ENCODE results near the gene EML4.
"Not testable (repeated sequence)": the region's sequence is repeated elsewhere in the genome, so short reads cannot be mapped to it uniquely, and the experiment has no call there.

EML4 gene

DNA sequence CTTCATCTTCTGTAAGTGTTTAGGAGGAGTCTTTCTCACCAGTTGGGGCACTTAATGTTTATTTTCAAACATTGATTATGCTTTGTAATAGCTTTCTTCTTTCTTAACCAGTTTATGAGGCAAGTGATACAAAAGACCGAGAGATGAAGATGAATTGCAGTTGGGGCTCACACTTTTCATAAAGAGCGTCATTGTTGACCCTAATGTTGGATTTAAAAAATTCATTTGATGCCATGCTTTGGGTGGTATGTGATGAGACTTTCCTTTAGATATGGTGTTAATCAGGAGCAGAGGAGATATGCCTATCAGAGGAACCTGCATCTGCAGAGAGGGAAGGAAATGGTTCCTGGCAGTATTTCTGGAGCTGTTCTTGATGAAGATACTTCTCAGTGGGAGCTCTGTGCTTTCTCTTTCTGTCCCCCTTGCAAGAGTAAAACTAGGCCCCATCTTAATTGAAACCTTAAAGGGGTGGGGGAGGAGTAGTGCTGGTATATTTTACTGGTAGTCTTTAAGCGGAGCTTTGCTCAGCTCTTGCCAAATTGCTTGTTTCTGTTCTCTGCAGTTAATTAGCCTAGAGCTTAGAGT is 2.3 kb downstream of the EML4 start:
- in situ Hi-C loops (cut with MboI; ENCODE audit: low sequenced_read_pairs), result no loop called here

- in situ Hi-C loops (cut with MboI; ENCODE audit: low sequenced_read_pairs), result no loop called here
Measured at GRCh38 chr2:42172020-42172419, 2.9 kb downstream of the EML4 start.

DNA sequence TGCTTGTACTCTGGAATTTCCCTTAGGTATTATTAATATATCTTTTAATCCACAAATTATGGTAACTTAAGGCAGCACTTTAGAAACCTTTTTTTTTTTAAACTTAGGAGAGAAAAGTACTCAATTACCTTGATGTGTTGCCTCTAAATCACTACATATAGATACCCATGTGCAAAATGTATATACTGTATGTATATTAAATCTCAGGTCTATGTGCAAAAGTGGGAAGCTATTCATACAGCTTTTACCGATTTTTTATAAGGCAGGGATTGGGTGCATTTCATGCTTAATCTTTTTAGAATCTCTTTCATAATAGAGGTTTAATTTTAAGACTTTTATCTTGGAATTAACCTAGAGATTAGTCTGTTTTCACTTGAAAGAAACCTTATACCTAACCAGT is 3.4 kb downstream of the EML4 start:
- in situ Hi-C loops (cut with MboI; ENCODE audit: low sequenced_read_pairs), result no loop called here

DNA sequence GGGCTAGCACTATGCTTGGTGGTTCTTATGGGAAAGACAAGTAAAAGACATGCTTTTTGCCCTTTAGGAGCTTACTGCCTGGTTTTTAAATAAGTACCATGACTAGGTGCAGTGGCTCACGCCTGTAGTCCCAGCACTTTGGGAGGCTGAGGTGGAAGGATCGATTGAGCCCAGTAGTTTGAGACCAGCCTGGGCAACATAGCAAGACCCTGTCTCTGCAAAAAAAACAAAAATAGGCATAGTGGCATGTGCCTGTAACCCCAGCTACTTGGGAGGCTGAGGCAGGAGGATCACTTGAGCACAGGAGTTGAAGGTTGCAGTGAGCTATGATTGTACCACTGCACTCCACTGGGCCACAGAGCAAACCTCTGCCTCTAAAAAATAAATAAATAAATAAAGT is 4.3 kb downstream of the EML4 start:
- in situ Hi-C loops (cut with MboI; ENCODE audit: low sequenced_read_pairs), result not testable (repeated sequence)

- in situ Hi-C loops (cut with MboI; ENCODE audit: low sequenced_read_pairs), result no loop called here
Measured at GRCh38 chr2:42176992-42177738, 8.0 kb downstream of the EML4 start.

GRCh38 chr2:42178335-42178734 is 9.2 kb downstream of the EML4 start:
- in situ Hi-C loops (cut with MboI; ENCODE audit: low sequenced_read_pairs), result no loop called here

GRCh38 chr2:42180300-42180699 is 11.1 kb downstream of the EML4 start:
- in situ Hi-C loops (cut with MboI; ENCODE audit: low sequenced_read_pairs), result no loop called here

DNA sequence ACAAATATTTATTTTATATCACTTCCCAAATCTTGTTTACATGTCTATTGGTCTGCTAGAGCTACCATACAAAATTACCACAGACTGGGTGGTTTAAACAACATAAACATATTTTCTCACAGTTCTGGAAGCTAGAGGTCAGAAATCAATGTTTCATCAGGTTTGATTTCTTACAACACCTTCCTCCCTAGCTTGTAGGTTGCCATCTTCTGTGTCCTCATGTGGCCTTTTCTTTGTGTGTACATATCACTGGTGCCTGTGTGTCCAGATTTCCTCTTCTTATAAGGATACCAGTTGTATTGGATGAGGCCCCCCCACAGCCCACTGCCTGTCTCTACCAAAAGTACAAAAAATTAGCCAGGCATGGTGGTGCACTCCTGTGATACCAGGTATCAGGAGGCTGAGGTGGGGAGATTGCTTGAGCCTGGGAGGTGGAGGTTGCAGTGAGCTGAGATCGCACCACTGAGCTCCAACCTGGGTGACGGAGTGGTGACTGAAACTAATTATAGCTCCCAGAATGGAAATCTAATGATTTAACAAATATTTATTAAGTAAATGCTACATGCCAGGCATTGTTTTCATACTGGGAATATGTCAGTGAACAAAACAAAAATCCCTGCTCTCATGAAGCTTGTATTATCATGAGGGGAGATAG is 13.6 kb downstream of the EML4 start:
- in situ Hi-C loops (cut with MboI; ENCODE audit: low sequenced_read_pairs), result no loop called here

DNA sequence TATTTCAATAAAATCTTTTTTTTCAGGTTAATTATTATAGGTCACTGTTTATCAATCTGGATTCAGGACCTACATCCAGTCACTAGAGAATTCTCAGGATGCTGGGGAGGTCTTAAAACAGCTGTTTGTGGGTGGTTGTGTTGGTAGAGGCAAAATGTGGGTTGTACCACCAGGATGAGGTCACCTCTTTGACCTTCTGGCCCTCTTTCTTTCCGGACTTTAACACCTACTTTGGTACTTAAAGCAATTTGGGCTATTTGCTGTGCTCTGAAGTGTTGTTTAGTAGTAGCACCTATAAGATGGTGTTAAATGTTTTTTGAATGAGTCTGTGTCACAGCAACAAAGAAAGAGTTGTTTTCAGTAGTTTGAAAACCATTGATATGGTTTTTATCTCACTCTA is 14.6 kb downstream of the EML4 start:
- in situ Hi-C loops (cut with MboI; ENCODE audit: low sequenced_read_pairs), result no loop called here

DNA sequence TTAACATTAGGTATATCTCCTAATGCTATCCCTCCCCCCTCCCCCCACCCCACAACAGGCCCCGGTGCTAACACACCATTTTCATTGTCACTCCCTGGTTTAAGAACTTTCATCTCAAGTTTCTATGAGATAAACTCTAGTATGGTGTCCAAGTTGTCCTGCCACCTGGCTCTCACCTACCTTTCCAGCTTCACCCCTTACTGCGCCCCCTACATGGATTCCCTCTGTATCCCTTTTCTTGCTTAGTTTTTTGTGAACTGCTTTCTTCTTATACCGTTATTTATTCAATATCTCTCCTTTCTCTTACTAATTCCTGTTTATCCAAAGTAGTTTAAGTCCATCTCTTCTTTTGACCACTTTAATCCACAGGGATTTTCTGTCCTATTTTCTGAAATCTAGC is 15.2 kb downstream of the EML4 start:
- in situ Hi-C loops (cut with MboI; ENCODE audit: low sequenced_read_pairs), result no loop called here

GRCh38 chr2:42185220-42185921 is 16.2 kb downstream of the EML4 start:
- in situ Hi-C loops (cut with MboI; ENCODE audit: low sequenced_read_pairs), result no loop called here

GRCh38 chr2:42186366-42186765 is 17.2 kb downstream of the EML4 start:
- in situ Hi-C loops (cut with MboI; ENCODE audit: low sequenced_read_pairs), result no loop called here

- in situ Hi-C loops (cut with MboI; ENCODE audit: low sequenced_read_pairs), result no loop called here
Measured at GRCh38 chr2:42186945-42187632, 17.9 kb downstream of the EML4 start.

DNA sequence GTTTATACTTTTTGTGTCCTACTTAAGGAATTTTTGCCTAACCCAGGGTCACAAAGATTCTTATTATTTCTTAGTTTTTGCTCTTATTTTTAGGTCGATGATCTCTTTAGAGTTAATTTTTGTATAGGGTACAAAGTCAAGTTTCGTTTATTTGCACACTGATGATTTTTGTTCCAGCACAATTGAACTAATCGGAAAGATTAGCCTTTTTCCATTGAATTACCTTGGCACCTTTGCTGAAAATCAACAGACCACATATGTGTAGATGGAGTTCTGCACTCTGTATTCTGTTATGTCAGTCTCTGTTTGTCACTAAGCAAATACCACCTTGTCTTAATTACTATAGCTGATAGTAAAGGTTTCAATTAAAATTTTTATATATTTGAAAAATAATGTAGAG is 18.7 kb downstream of the EML4 start:
- in situ Hi-C loops (cut with MboI; ENCODE audit: low sequenced_read_pairs), result no loop called here

GRCh38 chr2:42189235-42189566 is 20.0 kb downstream of the EML4 start:
- in situ Hi-C loops (cut with MboI; ENCODE audit: low sequenced_read_pairs), result no loop called here

- in situ Hi-C loops (cut with MboI; ENCODE audit: low sequenced_read_pairs), result no loop called here
Measured at GRCh38 chr2:42190191-42190590, 21.0 kb downstream of the EML4 start.

- in situ Hi-C loops (cut with MboI; ENCODE audit: low sequenced_read_pairs), result no loop called here
Measured at GRCh38 chr2:42191285-42192009, 22.3 kb downstream of the EML4 start.

DNA sequence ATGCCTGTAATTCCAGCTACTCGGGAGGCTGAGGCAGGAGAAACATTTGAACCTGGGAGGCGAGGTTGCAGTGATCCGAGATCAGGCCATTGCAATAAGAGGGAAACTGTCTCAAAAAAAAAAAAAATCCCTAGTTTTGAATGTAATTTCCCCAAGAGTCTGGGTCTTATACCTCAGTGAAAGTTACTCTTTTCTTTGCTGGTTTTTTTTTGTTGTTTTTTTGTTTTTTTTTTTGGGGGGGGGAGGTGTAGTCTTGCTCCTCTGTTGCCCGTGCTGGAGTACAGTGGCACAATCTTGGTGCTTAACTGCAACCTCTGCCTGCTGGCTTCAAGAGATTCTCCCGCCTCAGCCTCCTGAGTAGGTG is 22.8 kb downstream of the EML4 start:
- in situ Hi-C loops (cut with MboI; ENCODE audit: low sequenced_read_pairs), result no loop called here

- in situ Hi-C loops (cut with MboI; ENCODE audit: low sequenced_read_pairs), result no loop called here
Measured at GRCh38 chr2:42192652-42193566, 23.8 kb downstream of the EML4 start.

- in situ Hi-C loops (cut with MboI; ENCODE audit: low sequenced_read_pairs), result no loop called here
Measured at GRCh38 chr2:42193722-42194187, 24.6 kb downstream of the EML4 start.
